ENCODE data around the gene PDLIM3. TPM values are rescaled to one million over a fixed set of nuclear protein-coding genes. Genes with fewer than 3 reads are reported as not detected.

The PDLIM3 gene
- total and polyA plus RNA-seq, 2 experiments from 2014 or later, result 8.5 to 18.0 TPM

- H3K9me2 ChIP-seq (ENCODE audit: insufficient read depth), result peaks cover 9% of the 10 kb centered on the region; the same call in 1 of the 2 replicates
- H3K27me3 ChIP-seq (ENCODE audit: insufficient read depth), result peaks cover 17% of the 10 kb centered on the region
- H3F3A ChIP-seq (replicated peaks; ENCODE audit: low read depth), result no peaks in the 10 kb centered on the region; the same call in 1 of the 2 replicates
- no peak overlapping the region for H3K27ac ChIP-seq (ENCODE audit: low read depth)
- Mint-ChIP-seq H3K36me3 (ENCODE audit: low read depth) (no peaks in the 10 kb centered on the region), H3K4me1 (peaks cover 5% of the 10 kb centered on the region; the same call in 2 of the 3 replicates), H3K4me3 (no peak overlapping the region), H3K9me3 (no peaks in the 10 kb centered on the region), H3K27me3 (ENCODE audit: insufficient read depth, low read depth, poor library complexity) (peaks cover 7% of the 10 kb centered on the region), H3K27ac (no peak overlapping the region)
- H4K20me1 ChIP-seq (replicated peaks; ENCODE audit: insufficient read depth), result no peaks in the 10 kb centered on the region
- TF ChIP-seq EZH2phosphoT487 (IDR thresholded peaks at IDR 0.05; ENCODE audit: unreplicated experiment), result no peak
- no peak for DNase-seq (ENCODE audit: low spot score)
- peaks cover 21% of the 10 kb centered on the region for H3K4me1 ChIP-seq (ENCODE audit: insufficient read depth)
- no peak overlapping the region for H3K4me3 ChIP-seq
- H3K36me3 ChIP-seq (ENCODE audit: insufficient read depth), result no peaks in the 10 kb centered on the region
- H3K4me2 ChIP-seq, result no peak overlapping the region
- ATAC-seq, result no peak
- H2AFZ ChIP-seq, result peak overlapping the region; percentile 85
- H3K79me2 ChIP-seq (replicated peaks; ENCODE audit: insufficient read depth), result no peaks in the 10 kb centered on the region
Observed at GRCh38 chr4:185540487-185541120, 5.3 kb upstream of the PDLIM3 start.

DNA sequence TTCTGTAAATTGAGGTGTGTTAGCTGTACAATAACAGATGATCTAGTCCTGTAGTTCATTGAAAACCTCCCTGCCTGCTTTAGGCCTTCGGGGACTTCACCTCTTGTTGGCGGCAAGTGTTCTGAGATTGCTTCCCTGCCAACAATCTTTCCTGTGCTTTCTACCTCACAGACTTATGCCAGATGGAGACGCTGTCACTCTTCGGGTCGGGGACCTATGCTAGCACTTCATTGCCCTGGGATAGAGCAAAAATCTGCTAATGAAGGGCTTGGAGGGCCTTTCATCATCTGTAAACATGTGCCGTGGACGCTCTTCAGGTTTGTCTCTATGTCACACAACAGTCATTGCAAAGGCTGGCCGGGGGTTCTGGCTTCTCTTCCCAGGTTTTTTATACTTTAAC is 4.7 kb upstream of the PDLIM3 start:
- Histone ChIP-seq H3K27me3 (ENCODE audit: insufficient read depth) (peaks cover 17% of the 10 kb centered on the region), H2AFZ (peak overlapping the region; percentile 6; the same call in 1 of the 2 replicates), H3F3A (replicated peaks; ENCODE audit: low read depth) (no peaks in the 10 kb centered on the region; the same call in 1 of the 2 replicates), H4K20me1 (replicated peaks; ENCODE audit: insufficient read depth) (no peaks in the 10 kb centered on the region), H3K27ac (ENCODE audit: low read depth) (no peak overlapping the region), H3K36me3 (ENCODE audit: insufficient read depth) (no peaks in the 10 kb centered on the region), H3K4me1 (ENCODE audit: insufficient read depth) (peaks cover 21% of the 10 kb centered on the region), H3K4me3 (no peak overlapping the region), H3K79me2 (replicated peaks; ENCODE audit: insufficient read depth) (no peaks in the 10 kb centered on the region), H3K4me2 (no peak overlapping the region), H3K9me2 (ENCODE audit: insufficient read depth) (peaks cover 5% of the 10 kb centered on the region; the same call in 1 of the 2 replicates)
- no peaks in the 10 kb centered on the region for H3K9me3 Mint-ChIP-seq
- ATAC-seq (no peak), DNase-seq (ENCODE audit: low spot score) (peak; percentile 22)
- H3K4me3 Mint-ChIP-seq, result no peak overlapping the region
- H3K36me3 Mint-ChIP-seq (ENCODE audit: low read depth), result no peaks in the 10 kb centered on the region
- H3K4me1 Mint-ChIP-seq, result peaks cover 5% of the 10 kb centered on the region; the same call in 2 of the 3 replicates
- H3K27me3 Mint-ChIP-seq (ENCODE audit: insufficient read depth, low read depth, poor library complexity), result peaks cover 7% of the 10 kb centered on the region
- no peak overlapping the region for H3K27ac Mint-ChIP-seq
- TF ChIP-seq NANOG (IDR thresholded peaks at IDR 0.05; ENCODE audit: borderline replicate concordance) (no peak), CREB1 (CRISPR knock-in tag; IDR thresholded peaks at IDR 0.05; ENCODE audit: low read depth) (no peak)
- TF ChIP-seq, protein P1, sequence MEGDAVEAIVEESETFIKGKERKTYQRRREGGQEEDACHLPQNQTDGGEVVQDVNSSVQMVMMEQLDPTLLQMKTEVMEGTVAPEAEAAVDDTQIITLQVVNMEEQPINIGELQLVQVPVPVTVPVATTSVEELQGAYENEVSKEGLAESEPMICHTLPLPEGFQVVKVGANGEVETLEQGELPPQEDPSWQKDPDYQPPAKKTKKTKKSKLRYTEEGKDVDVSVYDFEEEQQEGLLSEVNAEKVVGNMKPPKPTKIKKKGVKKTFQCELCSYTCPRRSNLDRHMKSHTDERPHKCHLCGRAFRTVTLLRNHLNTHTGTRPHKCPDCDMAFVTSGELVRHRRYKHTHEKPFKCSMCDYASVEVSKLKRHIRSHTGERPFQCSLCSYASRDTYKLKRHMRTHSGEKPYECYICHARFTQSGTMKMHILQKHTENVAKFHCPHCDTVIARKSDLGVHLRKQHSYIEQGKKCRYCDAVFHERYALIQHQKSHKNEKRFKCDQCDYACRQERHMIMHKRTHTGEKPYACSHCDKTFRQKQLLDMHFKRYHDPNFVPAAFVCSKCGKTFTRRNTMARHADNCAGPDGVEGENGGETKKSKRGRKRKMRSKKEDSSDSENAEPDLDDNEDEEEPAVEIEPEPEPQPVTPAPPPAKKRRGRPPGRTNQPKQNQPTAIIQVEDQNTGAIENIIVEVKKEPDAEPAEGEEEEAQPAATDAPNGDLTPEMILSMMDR (conservative IDR thresholded peaks at IDR 0.05; ENCODE audit: low read depth in 2 of 2), result peak in 1 of 2 experiments; percentile 71; a peak in 2 of 4 replicates

GRCh38 chr4:185538806-185539205 is 3.5 kb upstream of the PDLIM3 start:
- Histone ChIP-seq H3K79me2 (replicated peaks; ENCODE audit: insufficient read depth) (no peaks in the 10 kb centered on the region), H3K27me3 (ENCODE audit: insufficient read depth) (peaks cover 28% of the 10 kb centered on the region), H3K4me1 (ENCODE audit: insufficient read depth) (peaks cover 21% of the 10 kb centered on the region), H3K9me2 (ENCODE audit: insufficient read depth) (no peaks in the 10 kb centered on the region), H3K27ac (ENCODE audit: low read depth) (no peak overlapping the region), H3F3A (replicated peaks; ENCODE audit: low read depth) (no peaks in the 10 kb centered on the region; the same call in 1 of the 2 replicates), H2AFZ (no peak overlapping the region), H3K4me2 (no peak overlapping the region), H3K4me3 (no peak overlapping the region), H4K20me1 (replicated peaks; ENCODE audit: insufficient read depth) (no peaks in the 10 kb centered on the region), H3K36me3 (ENCODE audit: insufficient read depth) (no peaks in the 10 kb centered on the region)
- no peak for ATAC-seq
- no peak for DNase-seq (ENCODE audit: low spot score)
- Mint-ChIP-seq H3K27me3 (ENCODE audit: insufficient read depth, low read depth, poor library complexity) (peaks cover 7% of the 10 kb centered on the region), H3K4me1 (peaks cover 5% of the 10 kb centered on the region; the same call in 2 of the 3 replicates), H3K9me3 (no peaks in the 10 kb centered on the region), H3K36me3 (ENCODE audit: low read depth) (no peaks in the 10 kb centered on the region), H3K4me3 (no peak overlapping the region), H3K27ac (no peak overlapping the region)
- TF ChIP-seq CREB1 (CRISPR knock-in tag; IDR thresholded peaks at IDR 0.05; ENCODE audit: low read depth), result no peak
- TF ChIP-seq ETS1 (IDR thresholded peaks at IDR 0.05), result no peak
- TF ChIP-seq REST (IDR thresholded peaks at IDR 0.05; ENCODE audit: unreplicated experiment), result no peak
- TF ChIP-seq JUNB (IDR thresholded peaks at IDR 0.05; ENCODE audit: unreplicated experiment), result no peak
- TF ChIP-seq EZH2phosphoT487 (IDR thresholded peaks at IDR 0.05; ENCODE audit: unreplicated experiment), result no peak
- no peak for TF ChIP-seq EZH2 (IDR thresholded peaks at IDR 0.05; ENCODE audit: low read depth, unreplicated experiment)
- TF ChIP-seq, protein P1 (conservative IDR thresholded peaks at IDR 0.05; ENCODE audit: low read depth in 2 of 2), result no peak
- TF ChIP-seq STAT1 (IDR thresholded peaks at IDR 0.05; ENCODE audit: unreplicated experiment), result no peak

All from GM23338 (cell line).